ENCODE measurements around the gene ANK3. TPM values are rescaled to one million over a fixed set of nuclear protein-coding genes. Genes with fewer than 3 reads are reported as not detected.

Gene ANK3
- total RNA-seq, 1 experiment from 2014 or later, result 69.6 TPM

- ATAC-seq, result no peak
Observed at GRCh38 chr10:60397792-60398191, 8.1 kb upstream of the ANK3 start.

GRCh38 chr10:60396766-60397165 is 7.1 kb upstream of the ANK3 start:
- H3K36me3 Mint-ChIP-seq, result no peaks in the 10 kb centered on the region
- CTCF ChIA-PET, result interaction anchor here (1.0 kb wide), 1 partner anchor 61 kb away, joined by 3 read pairs; no protein-coding TSS in a partner anchor
- POLR2A ChIA-PET, result no interaction called here
- no peak for TF ChIP-seq KAT7 (CRISPR knock-in tag; IDR thresholded peaks at IDR 0.05; ENCODE audit: borderline replicate concordance)
- no peak for TF ChIP-seq IRF1 (CRISPR knock-in tag; IDR thresholded peaks at IDR 0.05)
- TF ChIP-seq ATF1 (CRISPR knock-in tag; IDR thresholded peaks at IDR 0.05), result no peak
- TF ChIP-seq NFYB (CRISPR knock-in tag; conservative IDR thresholded peaks at IDR 0.05; ENCODE audit: low read depth), result no peak
- no peak for TF ChIP-seq ZNF281 (CRISPR knock-in tag; IDR thresholded peaks at IDR 0.05)
- TF ChIP-seq ZNF232 (CRISPR knock-in tag; IDR thresholded peaks at IDR 0.05), result no peak
- no peak for TF ChIP-seq USF1 (CRISPR knock-in tag; IDR thresholded peaks at IDR 0.05)
- TF ChIP-seq TEAD1 (CRISPR knock-in tag; IDR thresholded peaks at IDR 0.05), result no peak

More at GRCh38 chr10:60397792-60398191, 8.1 kb upstream of the ANK3 start:
- TF ChIP-seq USF2 (CRISPR knock-in tag; IDR thresholded peaks at IDR 0.05), result no peak
- TF ChIP-seq TP53 (CRISPR knock-in tag; IDR thresholded peaks at IDR 0.05), result no peak
- TF ChIP-seq HMGA2 (CRISPR knock-in tag; IDR thresholded peaks at IDR 0.05), result no peak
- TF ChIP-seq ATF6 (CRISPR knock-in tag; IDR thresholded peaks at IDR 0.05), result no peak
- TF ChIP-seq OVOL2 (CRISPR knock-in tag; IDR thresholded peaks at IDR 0.05; ENCODE audit: borderline replicate concordance), result no peak
- no peak for TF ChIP-seq ZNF416 (CRISPR knock-in tag; IDR thresholded peaks at IDR 0.05)
- no peak for TF ChIP-seq RORB (CRISPR knock-in tag; IDR thresholded peaks at IDR 0.05)
- TF ChIP-seq FOXP1 (CRISPR knock-in tag; IDR thresholded peaks at IDR 0.05; ENCODE audit: borderline replicate concordance), result no peak
- TF ChIP-seq MXD4 (CRISPR knock-in tag; IDR thresholded peaks at IDR 0.05; ENCODE audit: borderline replicate concordance), result no peak
- TF ChIP-seq IRF1 (CRISPR knock-in tag; IDR thresholded peaks at IDR 0.05), result no peak
- TF ChIP-seq CREM (CRISPR knock-in tag; IDR thresholded peaks at IDR 0.05), result no peak
- TF ChIP-seq GRHL2 (CRISPR knock-in tag; IDR thresholded peaks at IDR 0.05; ENCODE audit: insufficient replicate concordance, severe bottlenecking), result no peak
- TF ChIP-seq ZNF138 (CRISPR knock-in tag; conservative IDR thresholded peaks at IDR 0.05), result no peak
- no peak for TF ChIP-seq ZBTB21 (CRISPR knock-in tag; IDR thresholded peaks at IDR 0.05; ENCODE audit: borderline replicate concordance)
- no peak for TF ChIP-seq ZMAT4 (CRISPR knock-in tag; IDR thresholded peaks at IDR 0.05)
- no peak for TF ChIP-seq ZNF281 (CRISPR knock-in tag; IDR thresholded peaks at IDR 0.05)
- ChIA-PET POLR2A (no interaction called here), CTCF (no interaction called here)
- Mint-ChIP-seq H3K9me3 (no peaks in the 10 kb centered on the region), H3K27ac (no peak overlapping the region), H3K36me3 (no peaks in the 10 kb centered on the region), H3K4me3 (no peak overlapping the region), H3K4me1 (peaks cover 9% of the 10 kb centered on the region), H3K27me3 (ENCODE audit: low read depth) (no peaks in the 10 kb centered on the region)
- no peak for DNase-seq (ENCODE audit: low spot score)

More at GRCh38 chr10:60396766-60397165, 7.1 kb upstream of the ANK3 start:
- no peaks in the 10 kb centered on the region for H3K9me3 Mint-ChIP-seq
- ATAC-seq (no peak), DNase-seq (ENCODE audit: low spot score) (no peak)
- peaks cover 9% of the 10 kb centered on the region for H3K4me1 Mint-ChIP-seq
- H3K27ac Mint-ChIP-seq, result no peak overlapping the region
- H3K27me3 Mint-ChIP-seq (ENCODE audit: low read depth), result no peaks in the 10 kb centered on the region
- no peak overlapping the region for H3K4me3 Mint-ChIP-seq

All from WTC11 (cell line).